GM18907 (cell line): Measurements from ENCODE around the gene CCL27.
A peak's percentile ranks its signal among the peaks of the same experiment; 100 is the strongest.
"Not testable (repeated sequence)": the region's sequence is repeated elsewhere in the genome, so short reads cannot be mapped to it uniquely, and the experiment has no call there.

Source experiments
- ATAC-seq: cut with Tn5 transposase; IDR thresholded peaks from one replicate; pipeline ENCODE4 v1.9.1; 2021; ENCODE audit warnings: mild to moderate bottlenecking, moderate library complexity; ENCODE audit not compliant: unreplicated experiment

The CCL27 gene

GRCh38 chr9:34651876-34652601, 10.4 kb downstream of the CCL27 start, which contains the start of gene IL11RA:
Gene IL11RA (plus strand): TSS chr9:34652185. CDS start chr9:34655218, 3,033 bp downstream.
- peak; percentile 46 for ATAC-seq

DNA sequence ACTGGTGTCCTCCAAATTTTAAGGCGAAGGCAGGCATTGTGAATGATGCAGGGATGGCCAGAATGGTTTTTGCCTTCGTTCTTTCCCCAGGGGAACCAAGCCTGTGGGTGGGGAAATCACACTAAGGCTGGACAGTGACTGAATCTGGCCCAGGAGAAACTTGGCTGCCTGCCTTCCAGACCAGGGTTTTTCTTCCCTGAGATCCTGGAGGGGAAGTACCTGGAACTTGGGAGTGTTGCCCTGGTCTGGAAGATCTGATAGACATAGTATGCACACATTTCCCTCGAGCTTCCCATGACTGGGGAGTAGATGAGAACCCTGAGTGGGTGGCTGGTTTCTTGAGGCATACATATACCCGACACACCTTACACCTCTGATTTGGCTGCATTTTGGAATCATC, 11.1 kb downstream of the CCL27 start:
- no peak for ATAC-seq

DNA sequence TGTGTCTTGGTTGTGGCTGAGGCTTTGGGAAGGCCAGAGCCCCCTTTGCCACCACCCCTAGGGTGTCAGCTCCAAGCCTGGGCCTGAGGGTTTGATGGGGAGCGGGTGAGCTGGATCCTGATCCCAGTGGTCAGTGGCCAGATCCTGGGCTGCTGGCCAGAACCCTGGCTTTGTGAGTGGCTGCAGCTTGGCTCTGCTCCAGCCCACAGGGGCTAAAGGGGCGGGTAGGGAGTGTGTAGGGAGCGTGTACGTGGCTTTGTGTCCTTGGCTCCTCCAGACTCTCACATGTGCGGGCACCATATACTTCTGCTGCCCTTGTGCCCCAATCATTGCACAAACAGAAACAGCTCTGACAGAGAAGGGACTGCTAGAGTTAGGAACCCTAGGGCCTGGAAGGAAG, 11.6 kb downstream of the CCL27 start:
- ATAC-seq: no peak

- no peak for ATAC-seq
Observed at GRCh38 chr9:34648673-34649072, 13.8 kb downstream of the CCL27 start.

DNA sequence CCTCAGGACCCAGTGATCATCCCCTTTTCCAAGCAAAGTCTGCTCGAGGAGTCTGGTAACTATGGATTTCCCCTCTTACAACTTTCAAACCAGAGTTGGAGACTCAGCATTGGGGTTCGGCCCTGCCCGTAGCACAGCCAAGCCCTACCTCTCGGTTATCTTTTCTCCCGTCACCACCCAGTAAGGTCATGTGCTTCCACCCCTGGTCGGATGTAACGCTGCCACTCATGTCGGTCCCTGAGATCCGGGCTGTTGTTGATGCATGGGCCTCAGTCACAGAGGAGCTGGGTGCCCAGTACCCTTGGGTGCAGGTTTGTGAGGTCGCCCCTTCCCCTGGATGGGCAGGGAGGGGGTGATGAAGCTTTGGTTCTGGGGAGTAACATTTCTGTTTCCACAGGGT, 14.8 kb downstream of the CCL27 start:
- no peak for ATAC-seq

GRCh38 chr9:34647084-34647403, 15.4 kb downstream of the CCL27 start:
- ATAC-seq: no peak

DNA sequence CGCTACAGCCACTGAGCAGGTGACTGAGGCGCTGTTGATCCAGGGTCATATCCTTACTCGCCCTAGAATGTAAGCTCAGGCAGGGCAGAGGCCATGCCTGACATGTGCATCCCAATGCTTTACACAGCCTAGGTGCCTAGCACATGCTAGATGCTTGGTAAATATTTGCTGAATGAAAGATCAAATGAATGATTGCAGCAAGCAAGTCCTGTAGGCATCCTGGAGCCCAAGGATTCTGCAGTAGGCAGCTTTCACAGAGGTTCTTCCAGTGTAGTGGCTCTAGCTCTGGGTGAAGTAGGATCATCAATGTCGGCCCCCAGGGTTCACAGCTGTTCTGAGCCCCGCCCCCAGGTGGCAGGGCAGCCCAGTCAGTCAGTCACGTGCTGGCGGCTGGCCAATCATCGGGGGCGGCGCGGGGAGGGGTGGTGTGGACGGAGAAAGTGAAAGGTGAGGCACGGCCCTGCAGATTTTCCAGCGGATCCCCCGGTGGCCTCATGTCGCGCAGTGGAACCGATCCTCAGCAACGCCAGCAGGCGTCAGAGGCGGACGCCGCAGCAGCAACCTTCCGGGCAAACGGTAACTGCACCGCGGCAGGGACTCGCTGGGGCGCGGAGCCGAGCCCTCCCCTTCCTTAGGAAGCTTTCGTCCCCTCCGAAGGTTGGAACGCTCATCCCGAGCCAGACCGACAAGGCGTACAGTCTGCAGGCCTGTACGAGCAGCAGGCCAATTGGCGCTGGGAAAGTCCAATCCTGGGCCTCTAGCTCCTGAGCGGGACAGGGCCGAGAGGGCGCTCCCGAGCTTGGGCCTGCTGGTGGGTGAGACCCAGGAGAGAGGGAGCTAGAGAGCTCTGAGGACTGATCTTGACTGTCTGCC, 16.0 kb downstream of the CCL27 start, which contains the start of gene GALT:
Gene GALT, plus strand, starts transcription at position 465 of the 873 bp plus-strand sequence. Its CDS starts 30 bp downstream, at position 495.
- peak; percentile 88 for ATAC-seq

- no peak for ATAC-seq
Observed at GRCh38 chr9:34644766-34645314, 17.6 kb downstream of the CCL27 start.

- ATAC-seq: no peak
Observed at GRCh38 chr9:34642679-34643078, 19.8 kb downstream of the CCL27 start.

- not testable (repeated sequence) for ATAC-seq
Observed at GRCh38 chr9:34639322-34639721, 23.1 kb downstream of the CCL27 start.

DNA sequence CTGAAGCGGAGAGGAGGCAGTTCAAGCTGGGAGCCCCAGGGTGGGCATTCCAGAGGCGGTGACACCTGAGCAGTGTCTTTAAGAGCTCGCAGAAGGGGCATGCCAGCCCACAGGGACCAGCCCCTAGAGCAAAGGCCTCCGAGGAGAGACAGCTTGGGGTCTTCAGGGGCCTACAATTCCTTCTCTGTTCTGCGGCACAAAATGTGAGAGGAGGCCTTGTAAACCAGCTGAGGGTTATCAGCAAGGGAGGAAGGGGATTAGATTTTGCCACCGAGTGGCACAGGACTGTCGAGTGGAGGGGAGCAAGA, 24.4 kb downstream of the CCL27 start:
- no peak for ATAC-seq

DNA sequence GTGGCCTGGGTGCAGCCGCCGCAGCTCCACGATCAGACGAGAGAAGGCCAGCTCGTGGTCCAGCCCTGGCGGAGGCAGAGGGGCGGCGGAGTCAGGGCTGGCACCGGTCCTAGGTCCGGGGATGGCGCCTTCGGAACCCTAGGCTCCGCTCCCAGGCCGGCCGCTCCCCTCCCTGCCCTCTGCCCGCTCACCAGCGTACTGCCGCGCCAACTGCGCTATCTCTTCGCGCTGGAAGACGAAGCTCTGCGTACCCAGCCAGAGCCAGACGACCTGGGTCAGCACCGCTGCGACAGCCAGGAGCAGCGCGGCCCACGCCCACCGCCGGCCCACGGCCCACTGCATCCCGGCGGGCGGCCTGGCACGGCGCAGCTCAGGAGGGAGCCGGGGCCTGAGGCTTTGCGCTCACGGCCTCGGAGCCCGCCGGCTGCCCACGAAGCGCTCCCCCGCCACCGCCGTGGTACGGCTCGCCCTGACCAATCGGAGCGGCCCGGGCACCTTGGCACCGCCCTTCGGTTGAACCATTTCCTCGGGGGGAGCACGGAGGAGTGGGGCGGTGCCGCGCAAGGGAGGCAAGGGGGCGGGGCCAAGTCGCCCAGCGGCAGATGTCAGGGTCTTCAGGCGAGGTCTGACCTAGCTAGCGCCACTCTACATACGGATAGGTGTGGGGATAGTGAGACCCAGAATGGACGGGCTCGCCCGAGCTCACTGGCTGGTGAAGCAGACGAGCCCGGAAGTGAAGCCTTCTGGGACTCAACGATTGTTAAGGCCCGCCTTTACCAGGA, 24.9 kb downstream of the CCL27 start, which contains the start of gene SIGMAR1:
Gene SIGMAR1, minus strand, starts transcription at position 432 of the 782 bp plus-strand sequence. Its CDS starts 90 bp downstream, at position 342.
- ATAC-seq: peak; percentile 86

DNA sequence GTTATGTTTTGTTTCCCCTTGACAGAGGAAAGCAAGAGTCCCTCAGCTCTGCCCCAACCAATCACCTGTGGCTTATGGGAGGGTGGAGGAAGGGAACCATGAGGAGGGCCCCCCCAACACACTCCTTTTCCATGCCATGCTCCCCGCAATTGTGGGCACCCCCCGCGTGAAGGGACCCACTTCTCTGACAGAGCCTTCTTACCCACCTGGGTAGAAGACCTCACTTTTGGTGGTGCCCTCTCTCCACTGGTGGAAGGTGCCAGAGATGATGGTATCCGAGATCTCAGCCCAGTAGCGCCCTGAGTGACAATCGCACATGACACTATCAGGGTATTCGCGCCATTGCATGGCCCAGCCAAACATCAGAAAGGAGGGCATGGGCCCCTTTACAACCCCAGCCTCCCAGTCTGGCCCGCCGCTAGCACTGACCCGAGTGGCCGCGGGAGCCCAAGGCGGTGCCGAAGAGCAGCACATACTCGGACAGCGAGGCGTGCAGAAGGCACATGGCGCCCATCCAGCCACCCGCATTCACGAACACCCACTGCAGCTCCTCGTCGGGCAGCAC, 25.6 kb downstream of the CCL27 start:
- ATAC-seq: peak; percentile 2

DNA sequence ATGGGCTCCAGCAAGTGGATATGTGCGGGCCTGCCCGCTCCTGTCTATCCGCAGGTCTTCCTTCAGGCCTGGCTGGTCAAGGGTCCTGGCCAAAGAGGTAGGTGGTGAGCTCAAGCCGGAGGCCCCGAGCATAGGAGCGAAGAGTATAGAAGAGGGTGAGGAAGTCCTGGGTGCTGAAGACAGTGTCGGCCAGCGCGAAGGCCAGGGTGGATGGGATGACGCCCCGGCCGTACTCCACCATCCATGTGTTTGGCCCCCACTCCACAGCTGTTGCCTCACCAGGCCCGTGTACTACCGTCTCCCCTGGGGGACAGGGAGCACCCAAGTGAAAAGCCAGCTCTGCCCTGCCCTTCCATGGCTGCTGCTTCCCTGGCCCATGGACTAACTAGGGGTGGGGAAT, 26.9 kb downstream of the CCL27 start:
- no peak for ATAC-seq

- no peak for ATAC-seq
Observed at GRCh38 chr9:34634551-34635248, 27.8 kb downstream of the CCL27 start.

DNA sequence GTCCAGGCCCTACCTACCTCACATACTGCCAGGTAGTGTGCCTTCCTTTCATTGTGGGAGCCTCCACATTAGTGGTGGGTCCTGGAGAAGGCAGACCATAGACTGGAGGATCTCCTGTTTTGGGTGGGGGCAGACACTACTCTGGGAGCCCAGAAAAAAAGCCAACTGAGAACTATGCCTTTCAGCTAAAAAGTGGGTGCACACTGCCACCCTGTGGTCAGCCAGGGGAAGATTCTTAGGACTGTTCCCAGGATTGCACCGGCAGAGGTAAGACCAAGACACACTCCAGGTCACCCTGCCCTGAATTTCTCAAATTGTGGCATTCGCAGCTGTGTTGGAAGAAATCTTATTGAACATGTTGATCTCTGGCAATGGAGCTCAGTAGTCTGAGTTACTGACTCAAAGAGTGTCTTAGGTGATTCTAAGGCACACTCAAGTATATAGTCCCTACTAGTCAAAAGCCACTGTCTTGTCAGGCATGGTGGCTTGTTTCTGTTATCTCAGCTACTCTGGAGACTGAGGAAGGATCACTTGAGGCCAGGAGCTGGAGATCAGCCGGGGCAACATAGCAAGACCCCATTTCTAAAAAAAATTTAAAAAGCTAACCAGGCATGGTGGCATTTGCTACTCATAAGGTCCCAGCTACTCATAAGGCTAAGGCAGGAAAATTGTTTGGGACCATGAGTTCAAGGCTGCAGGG, 28.5 kb downstream of the CCL27 start:
- peak; percentile 36 for ATAC-seq

DNA sequence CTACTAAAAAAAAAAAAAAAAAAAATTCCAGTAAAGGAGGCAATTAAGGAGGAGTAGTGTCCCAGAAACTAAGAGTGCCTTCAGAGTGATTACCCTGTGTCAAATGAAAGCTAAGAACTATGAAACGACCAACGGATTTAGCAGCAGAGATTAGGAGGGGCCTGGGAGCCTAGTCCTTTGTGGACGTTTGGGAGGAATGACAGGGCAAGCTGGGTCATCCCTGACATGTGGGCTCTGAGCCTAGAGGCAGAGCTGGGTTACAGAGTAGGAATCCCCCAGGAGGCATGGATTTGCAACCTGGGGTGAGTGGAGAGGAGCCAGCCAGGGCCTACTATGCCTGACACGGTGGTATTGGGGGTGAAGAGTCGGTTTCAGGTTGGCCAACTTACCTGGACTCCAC, 29.3 kb downstream of the CCL27 start:
- no peak for ATAC-seq

DNA sequence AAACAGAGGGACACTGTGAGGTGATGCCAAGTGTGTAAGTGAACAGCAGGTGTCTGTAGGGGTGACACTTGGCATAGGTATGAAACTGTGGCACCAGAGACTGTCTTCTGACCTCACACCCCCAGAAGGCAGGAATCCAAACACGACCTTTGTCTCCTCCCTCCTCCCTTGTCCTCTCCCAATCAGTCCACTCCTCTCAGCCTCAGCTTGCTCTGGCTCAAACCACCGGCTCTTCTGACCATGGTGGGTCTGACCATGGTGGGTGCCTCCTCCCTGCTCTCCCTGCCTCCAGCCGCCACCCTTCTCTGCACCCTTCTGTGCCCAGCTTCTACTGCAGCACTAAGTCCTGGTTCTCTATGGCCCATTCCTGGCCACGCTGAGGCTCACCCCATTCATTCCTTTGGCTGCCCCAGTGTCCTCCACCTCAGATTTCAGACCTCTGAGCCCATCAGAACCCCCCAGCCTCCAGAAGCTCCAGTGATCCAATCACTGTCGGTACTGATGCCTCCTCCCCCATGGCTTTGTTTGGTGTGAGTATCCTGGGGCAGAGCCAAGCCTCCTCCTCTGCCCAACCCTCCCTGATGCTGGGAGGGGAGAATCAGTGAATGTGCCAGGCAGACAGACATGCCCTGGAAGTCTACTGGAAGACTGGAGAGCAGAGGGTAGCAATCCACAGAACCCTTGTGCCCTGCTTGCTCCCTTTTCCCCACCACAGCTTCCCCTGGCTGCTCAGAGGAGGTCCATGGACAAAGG, 31.9 kb downstream of the CCL27 start:
- no peak for ATAC-seq

GRCh38 chr9:34629491-34629808, 33.0 kb downstream of the CCL27 start:
- no peak for ATAC-seq
